ENCODE results near the gene AFF3. TPM values are rescaled to one million over a fixed set of nuclear protein-coding genes. Genes with fewer than 3 reads are reported as not detected.

AFF3 gene
- total RNA-seq, 1 experiment from 2014 or later = 0.61 TPM

DNA sequence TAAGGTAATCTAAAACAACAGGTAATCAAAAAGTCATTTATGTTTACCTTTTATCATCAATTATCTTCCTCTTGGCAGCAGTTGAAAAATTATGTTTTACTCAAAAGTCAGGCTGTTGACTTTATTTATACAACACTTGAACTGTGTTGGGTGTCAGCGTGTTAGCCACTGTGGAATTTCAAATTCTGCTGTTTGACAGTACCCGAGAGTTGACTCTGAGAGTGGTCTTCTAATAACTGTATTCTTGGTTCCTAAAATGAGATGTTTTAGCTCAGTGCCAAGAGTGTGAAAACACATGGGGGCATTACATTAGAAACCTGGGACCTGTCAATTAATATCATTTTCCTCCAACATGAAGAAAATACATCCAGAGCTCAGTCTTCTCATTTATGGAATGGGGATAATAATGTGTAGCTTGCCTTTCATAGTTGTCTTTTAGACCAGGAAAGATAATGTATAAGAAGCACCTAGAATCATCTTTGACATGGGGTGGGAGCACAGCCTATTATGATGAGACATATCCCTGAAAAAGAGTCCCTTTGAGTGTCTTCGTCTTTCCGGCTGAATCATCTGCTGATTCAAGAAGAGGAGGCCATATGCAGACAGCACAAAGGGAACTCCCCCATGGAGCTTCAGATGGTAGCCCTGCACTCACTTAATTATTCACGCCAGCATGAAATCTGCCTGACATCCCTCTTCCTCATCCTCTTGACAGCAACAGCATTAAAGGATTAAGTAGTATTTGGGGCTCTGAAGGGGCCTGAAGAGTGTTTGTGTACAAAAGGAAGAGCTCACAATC is 89.1 kb downstream of the AFF3 start:
- Histone ChIP-seq H3K9ac (ENCODE audit: low read length) (no peak overlapping the region), H3K4me1 (ENCODE audit: control insufficient read depth in 1 of 2, insufficient read depth in 2 of 2, low read length in 2 of 2) (no peaks in the 10 kb centered on the region), H3K79me2 (ENCODE audit: insufficient read depth, low read length) (no peaks in the 10 kb centered on the region), H3K27me3 (ENCODE audit: insufficient read depth, low read length) (peaks cover 28% of the 10 kb centered on the region), H3K9me2 (ENCODE audit: insufficient read depth) (no peaks in the 10 kb centered on the region), H3K27ac (ENCODE audit: low read depth, low read length) (no peak overlapping the region), H2AFZ (ENCODE audit: low read depth, low read length, poor library complexity, severe bottlenecking) (no peak overlapping the region), H3K4me3 (replicated peaks in 1 of 2; ENCODE audit: low read depth in 1 of 2, low read length in 2 of 2) (no peak overlapping the region), H3K9me3 (ENCODE audit: control insufficient read depth in 1 of 2, insufficient read depth in 1 of 2, low read depth in 1 of 2, low read length in 2 of 2) (no peaks in the 10 kb centered on the region), H4K20me1 (ENCODE audit: insufficient read depth) (no peaks in the 10 kb centered on the region), H3K36me3 (ENCODE audit: control insufficient read depth in 1 of 2, insufficient read depth in 2 of 2, low read length in 2 of 2) (no peaks in the 10 kb centered on the region), H3K4me2 (ENCODE audit: low read length) (no peak overlapping the region)
- ChIA-PET POLR2A (no interaction called here), CTCF (no interaction called here), RAD21 (ENCODE audit: low non-redundant PET in 1 of 2, low total read pairs in 2 of 2, uncharacterized antibody in 2 of 2, unreplicated experiment in 2 of 2) (no interaction called here)
- ATAC-seq (no peak), DNase-seq (ENCODE audit: low read depth, low spot score) (no peak)
- TF ChIP-seq YY1 (IDR thresholded peaks at IDR 0.05; ENCODE audit: extremely low read depth, insufficient replicate concordance, low read depth, low read length) (no peak), CEBPB (IDR thresholded peaks at IDR 0.05; ENCODE audit: low read depth) (no peak), TCF7L2 (IDR thresholded peaks at IDR 0.05; ENCODE audit: borderline replicate concordance, extremely low read depth, insufficient read depth, insufficient read length) (no peak), POLR2AphosphoS5 (IDR thresholded peaks at IDR 0.05; ENCODE audit: low read depth, low read length) (no peak), EZH2phosphoT487 (IDR thresholded peaks at IDR 0.05; ENCODE audit: borderline replicate concordance) (no peak), EZH2 (IDR thresholded peaks at IDR 0.05) (no peak), FOSL1 (IDR thresholded peaks at IDR 0.05; ENCODE audit: low read depth) (no peak), SRF (IDR thresholded peaks at IDR 0.05; ENCODE audit: low read depth) (no peak), ZBTB33 (IDR thresholded peaks at IDR 0.05; ENCODE audit: extremely low read depth, insufficient replicate concordance, low read length) (no peak), EGR1 (IDR thresholded peaks at IDR 0.05; ENCODE audit: low read depth) (no peak), RAD21 (IDR thresholded peaks at IDR 0.05; ENCODE audit: low read depth) (no peak), ELF1 (IDR thresholded peaks at IDR 0.05; ENCODE audit: borderline replicate concordance, low read depth) (no peak), CBX3 (IDR thresholded peaks at IDR 0.05; ENCODE audit: low read depth) (no peak)
- no TSS peak for BruUV-seq (replicated peaks)
- intact Hi-C loops (cut with micrococcal nuclease) = no loop called here

Measured in HCT116 (cell line).